HepG2 (cell line): Measurements from ENCODE around the gene SUSD6. TPM values are rescaled to one million over a fixed set of nuclear protein-coding genes. Genes with fewer than 3 reads are reported as not detected.
A peak's percentile ranks its signal among the peaks of the same experiment; 100 is the strongest.

Source experiments
- ATAC-seq: fragments of 200-7000 bp; cut with Tn5 transposase; 3 replicates; pipeline ENCODE4 v1.9.1; 2020; ENCODE audit warnings: mild to moderate bottlenecking, moderate library complexity
- BruUV-seq: library from RNA; stranded (reverse); fragments of 400-500 nt; replicated peaks from 2 replicates; lab custom pipeline; 2021; lab: Mats Ljungman, UMichigan
- CTCF ChIA-PET: fragments of 300-600 bp; formaldehyde crosslinking; extraction: SDS; loops from one replicate; lab custom pipeline; 2021; ENCODE audit warnings: low total read pairs, inconsistent platforms, low intra/inter-chr PET ratio; lab: Yijun Ruan, JAX
- POLR2A ChIA-PET: fragments of 350-600 bp; sonication (Branson Sonifier 250); formaldehyde crosslinking; loops from one replicate; lab custom pipeline; 2020; ENCODE audit warnings: antibody characterized with exemption, inconsistent platforms; lab: Yijun Ruan, JAX
- DNase-seq: peaks from one replicate; pipeline ENCODE4 v3.0.0-alpha.2; 2015; ENCODE audit warnings: low spot score
- FAIRE-seq: peaks from 3 replicates; lab custom pipeline; 2011; peaks lifted over from hg19 to GRCh38; lab: Jason Lieb, UNC
- H2AFZ ChIP-seq: one replicate; pipeline ENCODE4 v1.6.1; 2011; ENCODE audit warnings: low read length, inconsistent platforms
- H3K27ac ChIP-seq: fragments of 300-600 bp; 3 replicates; pipeline ENCODE4 v1.8.0; 2011; ENCODE audit warnings: mixed run types, mild to moderate bottlenecking, mixed read lengths, low read length, inconsistent platforms; ENCODE audit not compliant: insufficient read depth; ENCODE audit errors: extremely low read length
- H3K27me3 ChIP-seq, 2 experiments: fragments of 200-600 bp in 1 of 2; 2 replicates in 1 of 2; 3 replicates in 1 of 2; pipeline versions ENCODE4 v1.6.0 to v1.8.0; 2011; ENCODE audit warnings: low read length in 2 of 2, mild to moderate bottlenecking in 2 of 2, moderate library complexity in 2 of 2, inconsistent platforms in 1 of 2; ENCODE audit not compliant: insufficient read depth in 2 of 2, control insufficient read depth in 1 of 2
- H3K36me3 ChIP-seq, 2 experiments: fragments of 200-600 bp in 1 of 2; replicated peaks in 1 of 2; 2 replicates in 1 of 2; 3 replicates in 1 of 2; pipeline versions ENCODE4 v1.5.1 to v1.8.0; 2011; ENCODE audit warnings: low read length in 2 of 2, inconsistent platforms in 1 of 2; ENCODE audit not compliant: insufficient read depth in 2 of 2, control insufficient read depth in 1 of 2
- H3K4me1 ChIP-seq: 2 replicates; pipeline ENCODE4 v1.5.1; 2012; ENCODE audit warnings: low read length, inconsistent platforms; ENCODE audit not compliant: insufficient read depth
- H3K4me2 ChIP-seq: 2 replicates; pipeline ENCODE4 v1.6.0; 2011; ENCODE audit warnings: low read depth, low read length, inconsistent platforms
- H3K4me3 ChIP-seq, 3 experiments: fragments of 200-600 bp in 1 of 3; sonication (generic), shearing (Covaris generic) in 1 of 3; replicated peaks in 1 of 3; 2 replicates each; pipeline ENCODE4 v1.5.1; 2011 to 2016; ENCODE audit warnings: low read length in 3 of 3, inconsistent platforms in 2 of 3, low read depth in 2 of 3, mild to moderate bottlenecking in 2 of 3, control low read depth in 1 of 3, mixed read lengths in 1 of 3; ENCODE audit not compliant: insufficient read depth in 1 of 3
- H3K79me2 ChIP-seq: one replicate; pipeline ENCODE4 v1.6.1; 2011; ENCODE audit warnings: low read length, inconsistent platforms; ENCODE audit not compliant: insufficient read depth
- H3K9ac ChIP-seq: 2 replicates; pipeline ENCODE4 v1.6.0; 2011; ENCODE audit warnings: mild to moderate bottlenecking, low read depth, low read length, inconsistent platforms; ENCODE audit not compliant: insufficient read depth
- H3K9me3 ChIP-seq: 2 replicates; pipeline ENCODE4 v1.5.1; 2012; ENCODE audit warnings: mild to moderate bottlenecking, low read length
- H4K20me1 ChIP-seq: 2 replicates; pipeline ENCODE4 v1.6.0; 2011; ENCODE audit warnings: inconsistent platforms, mild to moderate bottlenecking, low read length, moderate library complexity; ENCODE audit not compliant: insufficient read depth
- CHCHD3 ChIP-seq: sonication (generic); formaldehyde crosslinking; IDR thresholded peaks from 2 replicates; pipeline ENCODE4 v1.8.0; 2022; ENCODE audit warnings: mild to moderate bottlenecking, missing genetic modification reagents, moderate library complexity
- FOXA3 ChIP-seq: IDR thresholded peaks from 2 replicates; pipeline ENCODE4 v1.6.1; 2016; ENCODE audit warnings: missing genetic modification reagents, missing compliant biosample characterization
- KDM5A ChIP-seq: fragments of 200-600 bp; sonication (generic); IDR thresholded peaks from 2 replicates; pipeline ENCODE4 v1.7.0; 2018; ENCODE audit warnings: antibody characterized with exemption, mild to moderate bottlenecking, low read length, borderline replicate concordance
- MTF1 ChIP-seq: sonication (generic); formaldehyde crosslinking; IDR thresholded peaks from 2 replicates; pipeline ENCODE4 v1.5.0; 2020; ENCODE audit warnings: missing genetic modification reagents
- NBN ChIP-seq: fragments of 450-650 bp; conservative IDR thresholded peaks from 2 replicates; pipeline ENCODE4 v1.6.1; 2017
- PLRG1 ChIP-seq: fragments of 450-650 bp; conservative IDR thresholded peaks from 2 replicates; pipeline ENCODE4 v1.6.1; 2016
- PPARG ChIP-seq: conservative IDR thresholded peaks from 2 replicates; pipeline ENCODE4 v1.6.1; 2016; ENCODE audit warnings: missing biosample characterization, missing genetic modification reagents
- SMC3 ChIP-seq: IDR thresholded peaks from 2 replicates; pipeline ENCODE4 v1.6.1; 2011; ENCODE audit warnings: low read length, improper control_type of control experiment
- SOX13 ChIP-seq, 3 experiments: fragments of 450-650 bp in 1 of 3; sonication (generic) in 1 of 3; formaldehyde crosslinking in 1 of 3; IDR thresholded peaks in 2 of 3; conservative IDR thresholded peaks in 1 of 3; 2 replicates each; pipeline versions ENCODE4 v1.5.0 to v1.6.1; 2016 to 2020; ENCODE audit warnings: antibody characterized with exemption in 1 of 3, mild to moderate bottlenecking in 1 of 3, missing compliant biosample characterization in 1 of 3, missing genetic modification reagents in 1 of 3, moderate library complexity in 1 of 3
- STAG1 ChIP-seq: sonication (generic); formaldehyde crosslinking; IDR thresholded peaks from 2 replicates; pipeline ENCODE4 v1.4.0; 2020; ENCODE audit warnings: missing genetic modification reagents
- ZFP36L1 ChIP-seq: sonication (generic); formaldehyde crosslinking; IDR thresholded peaks from 2 replicates; pipeline ENCODE4 v1.8.0; 2022; ENCODE audit warnings: mild to moderate bottlenecking, missing genetic modification reagents, moderate library complexity
- ZNF382 ChIP-seq: sonication (generic); formaldehyde crosslinking; IDR thresholded peaks from 2 replicates; pipeline ENCODE4 v1.5.0; 2020; ENCODE audit warnings: missing genetic modification reagents, mild to moderate bottlenecking, borderline replicate concordance
- ZNF558 ChIP-seq: sonication (generic); formaldehyde crosslinking; IDR thresholded peaks from 2 replicates; pipeline ENCODE4 v1.9.0; 2022; ENCODE audit warnings: mild to moderate bottlenecking, missing genetic modification reagents, borderline replicate concordance
- ZNF652 ChIP-seq: IDR thresholded peaks from 2 replicates; pipeline ENCODE4 v1.6.1; 2016; ENCODE audit warnings: low read depth, borderline replicate concordance
- WGBS: methylation state at CpG from one replicate; pipeline ENCODE4 v1.1.6; 2017; ENCODE audit warnings: low lambda C conversion rate; 5-methylcytosine and 5-hydroxymethylcytosine counted together
- in situ Hi-C: cut with HindIII; loops from 2 replicates; pipeline ENCODE4 v1.10.0; 2017; ENCODE audit warnings: low pct_unique_long_range_greater_than_20kb; ENCODE audit not compliant: extremely low pct_ligation_motif_present
- intact Hi-C: fragments of 100-400 bp; cut with micrococcal nuclease; formaldehyde crosslinking; loops from one replicate; pipeline ENCODE4 v1.10.0; 2022; ENCODE audit not compliant: unreplicated experiment
- polyA plus RNA-seq, 8 experiments: library from polyadenylated mRNA; depleted of rRNA in 3 of 8; stranded (reverse) in 7 of 8; unstranded in 1 of 8; fragments of >200 nt; fragmentation: Illumina TruSeq in 4 of 8; extraction: Trizol in 4 of 8; gene quantifications; 2 replicates each; pipeline versions ENCODE4 v1.2.1 to v1.2.3, GENCODE V29; 2011 to 2016; ENCODE audit warnings: low read depth in 4 of 8, missing spikeins in 1 of 8, mixed read lengths in 1 of 8; ENCODE audit not compliant: insufficient read depth in 1 of 8
- total RNA-seq, 5 experiments: library from RNA; depleted of rRNA; stranded (reverse); fragments of >200 nt; fragmentation: Illumina TruSeq; extraction: Trizol; gene quantifications; 2 replicates each; pipeline ENCODE4 v1.2.3, GENCODE V29; 2016; ENCODE audit warnings: low read depth in 1 of 5

SUSD6 gene
- total and polyA plus RNA-seq, 2 of the 13 experiments (the other 11 are each of a cell fraction or from before 2014, with no cell fraction given) = 7.2 to 7.4 TPM

GRCh38 chr14:69673104-69673503, 61.7 kb downstream of the SUSD6 start:
- H4K20me1 ChIP-seq = no peaks in the 10 kb centered on the region
- CTCF ChIA-PET = no interaction called here
- DNase-seq = no peak
- no peaks in the 10 kb centered on the region for H3K27me3 ChIP-seq
- peaks cover 29% of the 10 kb centered on the region for H3K4me1 ChIP-seq
- H3K9ac ChIP-seq = no peak overlapping the region
- intact Hi-C loops = no loop called here
- no peak overlapping the region for H3K27ac ChIP-seq
- H2AFZ ChIP-seq = no peak overlapping the region
- TF ChIP-seq ZNF382 (CRISPR knock-in tag) (no peak), ZNF558 (CRISPR knock-in tag) (0 out of 2 replicates have a peak, but pooled peaks have one; percentile 36)
- TF ChIP-seq, all 625 proteins: peak for 1
- peaks cover 2% of the 10 kb centered on the region for H3K79me2 ChIP-seq
- H3K4me2 ChIP-seq = 0 out of 2 replicates have a peak overlapping the region, but pooled peaks have one; percentile 19
- no peaks in the 10 kb centered on the region; a peak in 1 of 5 replicates for H3K36me3 ChIP-seq
- POLR2A ChIA-PET = interaction anchor here (1.2 kb wide), 2 partner anchors 10 to 61 kb away, joined by 3 to 4 read pairs; partner anchors contain the start of gene SUSD6
- H3K9me3 ChIP-seq = no peaks in the 10 kb centered on the region
- in situ Hi-C loops = no loop called here
- H3K4me3 ChIP-seq = no peak overlapping the region
- FAIRE-seq (no peak), ATAC-seq (peak; percentile 39; the same call in 2 of the 3 replicates)
- no TSS peak for BruUV-seq

DNA sequence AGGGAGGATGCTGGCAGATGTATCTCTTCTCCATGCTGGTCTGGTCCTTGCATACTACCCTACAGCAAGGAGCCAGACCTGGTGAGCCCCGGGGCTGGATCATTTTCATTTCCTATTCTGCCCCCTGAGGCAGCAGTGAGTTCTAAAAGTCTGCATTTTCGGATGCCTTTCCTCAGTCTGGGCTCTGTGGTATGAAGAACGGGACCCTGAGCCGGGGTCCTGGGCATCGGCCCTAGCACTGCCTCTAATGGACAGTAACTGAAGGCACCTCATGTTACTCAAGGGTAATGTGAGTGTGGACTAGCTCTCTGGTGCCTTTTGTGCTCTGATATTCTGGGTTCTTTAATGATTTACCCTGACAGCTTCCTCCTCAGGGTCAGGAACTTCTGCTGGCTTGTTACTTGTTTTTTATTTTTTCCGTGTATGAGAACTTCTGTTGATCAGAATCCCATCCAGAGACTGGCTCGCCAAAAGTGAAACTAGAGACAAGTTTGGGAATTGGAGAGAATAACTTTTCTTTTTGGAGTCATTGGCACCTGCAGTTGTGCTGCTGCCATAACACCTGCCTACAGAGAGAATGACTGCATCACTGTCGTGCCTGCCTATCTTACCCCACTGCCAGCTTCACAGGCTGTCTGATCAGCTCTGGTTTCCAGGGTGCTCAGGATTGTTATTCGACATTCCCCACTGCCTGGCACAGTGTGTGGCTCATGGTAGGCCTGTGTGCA, 62.3 kb downstream of the SUSD6 start:
- Histone ChIP-seq H3K4me2 (peak overlapping the region; percentile 21; the same call in 1 of the 2 replicates), H3K4me3 (no peak overlapping the region), H3K36me3 (no peaks in the 10 kb centered on the region; a peak in 1 of 5 replicates), H3K9ac (no peak overlapping the region), H3K4me1 (peaks cover 29% of the 10 kb centered on the region), H3K27me3 (no peaks in the 10 kb centered on the region), H4K20me1 (no peaks in the 10 kb centered on the region), H3K27ac (peak overlapping the region; percentile 5), H3K79me2 (peaks cover 2% of the 10 kb centered on the region), H3K9me3 (no peaks in the 10 kb centered on the region), H2AFZ (no peak overlapping the region)
- WGBS = 68% methylated on average over 6 of the region's 9 CpGs
- no TSS peak for BruUV-seq
- intact Hi-C loops = no loop called here
- POLR2A ChIA-PET = interaction anchor here (0.8 to 1.2 kb wide), 3 partner anchors 9 to 62 kb away, joined by 3 to 4 read pairs (median 4); partner anchors contain the start of gene SUSD6
- in situ Hi-C loops = no loop called here
- ATAC-seq (peak; percentile 92), FAIRE-seq (no peak), DNase-seq (no peak)
- CTCF ChIA-PET = no interaction called here
- no peak for TF ChIP-seq NBN
- TF ChIP-seq KDM5A = no peak
- TF ChIP-seq ZFP36L1 = no peak
- TF ChIP-seq STAG1 (CRISPR knock-in tag) = peak; percentile 15; the same call in 1 of the 2 replicates
- TF ChIP-seq ZNF652 = no peak
- no peak for TF ChIP-seq PLRG1
- no peak for TF ChIP-seq SOX13 (IDR thresholded peaks at IDR 0.05)
- TF ChIP-seq SOX13 (CRISPR knock-in tag; conservative IDR thresholded peaks at IDR 0.05 in 1 of 2, IDR thresholded peaks at IDR 0.05 in 1 of 2) = no peak
- TF ChIP-seq FOXA3 (CRISPR knock-in tag) = no peak
- no peak for TF ChIP-seq SMC3
- TF ChIP-seq PPARG (CRISPR knock-in tag) = no peak
- TF ChIP-seq CHCHD3 (CRISPR knock-in tag) = no peak
- TF ChIP-seq MTF1 = no peak
